Measurements from ENCODE around the gene TENM3. TPM values are rescaled to one million over a fixed set of nuclear protein-coding genes. Genes with fewer than 3 reads are reported as not detected.

The TENM3 gene
- total and polyA plus RNA-seq, 2 of the 8 experiments (the other 6 are each of a cell fraction or from before 2014, with no cell fraction given) = 36.9 to 69.3 TPM

GRCh38 chr4:182662551-182662950 lies 419.3 kb downstream of the TENM3 start:
- Histone ChIP-seq H3K23me2 (ENCODE audit: low read depth, low read length) (no peaks in the 10 kb centered on the region), H2AFZ (ENCODE audit: low read length) (no peak overlapping the region), H4K20me1 (replicated peaks in 1 of 2; ENCODE audit: control insufficient read depth in 1 of 2, insufficient read depth in 2 of 2, low read length in 2 of 2) (no peaks in the 10 kb centered on the region), H3K4me1 (replicated peaks in 1 of 4; ENCODE audit: control insufficient read depth in 3 of 4, insufficient read depth in 4 of 4, low read length in 3 of 4) (no peaks in the 10 kb centered on the region), H3K79me2 (ENCODE audit: control insufficient read depth in 1 of 2, insufficient read depth in 2 of 2, low read length in 2 of 2) (no peaks in the 10 kb centered on the region), H2BK20ac (ENCODE audit: low read length) (no peak overlapping the region), H3K4me3 (ENCODE audit: extremely low read depth in 1 of 4, insufficient read depth in 2 of 4, low read depth in 3 of 4, low read length in 4 of 4) (no peak overlapping the region), H3K36me3 (ENCODE audit: control insufficient read depth in 2 of 4, insufficient read depth in 4 of 4, low read length in 3 of 4) (peaks cover 0 to 6% (median 0%) of the 10 kb centered on the region in 4 experiments; a peak in 2 of 8 replicates), H3K9me3 (ENCODE audit: insufficient read depth in 2 of 2, low read depth in 1 of 2, low read length in 1 of 2) (peaks cover 4 to 9% of the 10 kb centered on the region in 2 experiments; a peak in 3 of 4 replicates), H3K9ac (replicated peaks in 1 of 4; ENCODE audit: extremely low read depth in 1 of 4, low read depth in 3 of 4, low read length in 3 of 4) (peak overlapping the region in 1 of 4 experiments; percentile 34; a peak in 1 of 7 replicates), H2BK12ac (ENCODE audit: low read depth, low read length) (no peak overlapping the region), H3K79me1 (ENCODE audit: low read depth, low read length) (no peaks in the 10 kb centered on the region), H3K4me2 (ENCODE audit: insufficient read depth in 1 of 2, low read depth in 2 of 2, low read length in 2 of 2) (no peak overlapping the region), H3K23ac (ENCODE audit: insufficient read length) (no peak overlapping the region), H3K56ac (replicated peaks; ENCODE audit: insufficient read length, low read depth, low read length) (no peak overlapping the region), H4K8ac (ENCODE audit: extremely low read depth, insufficient read depth, low read length) (no peak overlapping the region), H2BK120ac (replicated peaks; ENCODE audit: low read depth, low read length) (no peak overlapping the region), H2BK15ac (ENCODE audit: low read length) (no peak overlapping the region), H4K91ac (replicated peaks; ENCODE audit: insufficient read length, low read length) (no peak overlapping the region), H2AK5ac (ENCODE audit: low read depth, low read length) (no peak overlapping the region), H3K27me3 (replicated peaks in 1 of 4; ENCODE audit: control insufficient read depth in 3 of 4, extremely low read depth in 1 of 4, insufficient read depth in 3 of 4, low read length in 3 of 4) (no peaks in the 10 kb centered on the region), H3K14ac (ENCODE audit: insufficient read length) (no peak overlapping the region), H3K27ac (ENCODE audit: low read depth, low read length) (no peak overlapping the region), H2BK5ac (ENCODE audit: low read depth, low read length) (no peak overlapping the region), H4K5ac (ENCODE audit: insufficient read length, low read depth, low read length) (no peak overlapping the region), H3K4ac (replicated peaks; ENCODE audit: insufficient read length, low read depth, low read length) (no peak overlapping the region), H3K18ac (ENCODE audit: extremely low read depth, low read length) (no peak overlapping the region)
- POLR2A ChIA-PET (ENCODE audit: partially characterized antibody) = no interaction called here
- DNase-seq (ENCODE audit: low read depth in 1 of 2, low spot score in 2 of 2) = no peak
- CTCF ChIA-PET (ENCODE audit: partially characterized antibody) = interaction anchor here (2.5 kb wide), 1 partner anchor 10 kb away, joined by 8 read pairs; no protein-coding TSS in a partner anchor
- FAIRE-seq = no peak
- WGBS, 2 experiments (ENCODE audit: extremely low coverage in 1 of 2, insufficient coverage in 1 of 2, insufficient read length in 1 of 2, insufficient replicate concordance in 2 of 2, low coverage in 1 of 2, low lambda C conversion rate in 2 of 2, missing lambda C conversion rate in 1 of 2) = 72% methylated on average over 2 of the region's 2 CpGs; no CpG with 5 or more reads in 1 of the 2 experiments
- TF ChIP-seq GTF2F1 (IDR thresholded peaks at IDR 0.05; ENCODE audit: borderline replicate concordance, low read depth, low read length) (no peak), RXRA (IDR thresholded peaks at IDR 0.05; ENCODE audit: insufficient read depth, low read depth, low read length) (no peak), BRCA1 (IDR thresholded peaks at IDR 0.05; ENCODE audit: low read depth, low read length) (no peak), SIX5 (IDR thresholded peaks at IDR 0.05; ENCODE audit: low read depth, low read length) (no peak), SP2 (IDR thresholded peaks at IDR 0.05; ENCODE audit: low read length) (no peak), CTBP2 (IDR thresholded peaks at IDR 0.05; ENCODE audit: borderline replicate concordance, insufficient read depth, insufficient read length, low read length) (no peak), POLR2A (IDR thresholded peaks at IDR 0.05; ENCODE audit: control extremely low read depth in 1 of 2, low read depth in 2 of 2, low read length in 2 of 2) (no peak), NRF1 (IDR thresholded peaks at IDR 0.05; ENCODE audit: low read depth, low read length) (no peak), MAFK (IDR thresholded peaks at IDR 0.05; ENCODE audit: low read depth, low read length) (no peak), POU5F1 (IDR thresholded peaks at IDR 0.05; ENCODE audit: low read depth, low read length) (no peak)
